GM12878 (cell line): ENCODE results near the gene ACOT4. TPM values are rescaled to one million over a fixed set of nuclear protein-coding genes. Genes with fewer than 3 reads are reported as not detected.

Experiments
- ATAC-seq: fragments of 200-7000 bp; cut with Tn5 transposase; 3 replicates; pipeline ENCODE4 v1.9.1; 2020; ENCODE audit warnings: mild to moderate bottlenecking, moderate library complexity
- BruUV-seq: library from RNA; stranded (reverse); fragments of 400-500 nt; replicated peaks from 2 replicates; lab custom pipeline; 2021; lab: Mats Ljungman, UMichigan
- CTCF ChIA-PET: fragments of 300-600 bp; sonication (Branson Sonifier 250); formaldehyde crosslinking; extraction: SDS; loops from one replicate; lab custom pipeline; 2021; ENCODE audit warnings: inconsistent platforms; lab: Yijun Ruan, JAX
- POLR2A ChIA-PET: fragments of 350-600 bp; formaldehyde crosslinking; extraction: SDS; loops from one replicate; lab custom pipeline; 2021; ENCODE audit warnings: inconsistent platforms; lab: Charles Lee
- RAD21 ChIA-PET: fragments of 300-600 bp; sonication (Branson Sonifier 250); formaldehyde crosslinking; loops from one replicate; lab custom pipeline; 2023; ENCODE audit warnings: antibody characterized with exemption; ENCODE audit not compliant: unreplicated experiment; lab: Charles Lee
- SMC1A ChIA-PET: fragments of 300-600 bp; sonication (Branson Sonifier 250); formaldehyde crosslinking; loops from one replicate; lab custom pipeline; 2023; ENCODE audit not compliant: unreplicated experiment, uncharacterized antibody; lab: Charles Lee
- DNase-seq: peaks from one replicate; pipeline ENCODE4 v3.0.0-alpha.2; 2011; ENCODE audit warnings: low read depth, low spot score
- FAIRE-seq: peaks from 3 replicates; lab custom pipeline; 2011; peaks lifted over from hg19 to GRCh38; lab: Jason Lieb, UNC
- H2AFZ ChIP-seq: 2 replicates; pipeline ENCODE4 v1.6.0; 2011; ENCODE audit warnings: low read depth, low read length, control low read depth; ENCODE audit not compliant: control insufficient read depth
- H3K27ac ChIP-seq: 2 replicates; pipeline ENCODE4 v1.5.1; 2011; ENCODE audit warnings: control low read depth; ENCODE audit not compliant: control insufficient read depth, insufficient read depth
- H3K27me3 ChIP-seq, 2 experiments: replicated peaks in 1 of 2; 2 replicates each; pipeline versions ENCODE4 v1.6.0 to v1.6.1; 2011; ENCODE audit warnings: low read length in 1 of 2; ENCODE audit not compliant: control insufficient read depth in 2 of 2, insufficient read depth in 2 of 2
- H3K36me3 ChIP-seq, 2 experiments: 2 replicates each; pipeline ENCODE4 v1.5.1; 2011; ENCODE audit warnings: low read length in 1 of 2; ENCODE audit not compliant: control insufficient read depth in 2 of 2, insufficient read depth in 2 of 2
- H3K4me1 ChIP-seq: 2 replicates; pipeline ENCODE4 v1.6.1; 2011; ENCODE audit warnings: mild to moderate bottlenecking, low read length, moderate library complexity, mixed read lengths; ENCODE audit not compliant: control insufficient read depth, insufficient read depth
- H3K4me2 ChIP-seq: 2 replicates; pipeline ENCODE4 v1.6.0; 2011; ENCODE audit warnings: control low read depth; ENCODE audit not compliant: control insufficient read depth, insufficient read depth
- H3K4me3 ChIP-seq: fragments of 200-600 bp; sonication (generic); 2 replicates; pipeline ENCODE4 v1.5.1; 2016
- H3K79me2 ChIP-seq: 2 replicates; pipeline ENCODE4 v1.6.0; 2011; ENCODE audit warnings: low read length; ENCODE audit not compliant: control insufficient read depth, insufficient read depth
- H3K9ac ChIP-seq: 2 replicates; pipeline ENCODE4 v1.8.0; 2011; ENCODE audit warnings: low read length, control low read depth, mixed read lengths; ENCODE audit not compliant: control insufficient read depth, insufficient read depth
- H3K9me3 ChIP-seq: replicated peaks from 3 replicates; pipeline ENCODE4 v1.5.1; 2011; ENCODE audit warnings: mild to moderate bottlenecking, low read length; ENCODE audit not compliant: control insufficient read depth, insufficient read depth
- H4K20me1 ChIP-seq: 2 replicates; pipeline ENCODE4 v1.6.0; 2011; ENCODE audit not compliant: control insufficient read depth, insufficient read depth
- CBX3 ChIP-seq: fragments of 200-600 bp; sonication (generic); IDR thresholded peaks from 2 replicates; pipeline ENCODE4 v1.6.1; 2016; ENCODE audit warnings: low read depth, borderline replicate concordance
- CREM ChIP-seq: IDR thresholded peaks from 2 replicates; pipeline ENCODE4 v1.6.1; 2014; ENCODE audit warnings: antibody characterized with exemption, low read depth
- FOXK2 ChIP-seq: fragments of 450-650 bp; IDR thresholded peaks from 2 replicates; pipeline ENCODE4 v1.6.1; 2017; ENCODE audit warnings: mild to moderate bottlenecking, moderate library complexity
- FOXM1 ChIP-seq: IDR thresholded peaks from 2 replicates; pipeline ENCODE4 v1.6.1; 2012; ENCODE audit warnings: low read depth, mild to moderate bottlenecking, inconsistent platforms, low read length, moderate library complexity
- JUNB ChIP-seq: IDR thresholded peaks from 2 replicates; pipeline ENCODE4 v1.6.1; 2016; ENCODE audit warnings: antibody characterized with exemption, mild to moderate bottlenecking
- MTA3 ChIP-seq: IDR thresholded peaks from 2 replicates; pipeline ENCODE4 v1.6.1; 2012; ENCODE audit warnings: low read length, inconsistent platforms, borderline replicate concordance
- NFIC ChIP-seq: IDR thresholded peaks from 2 replicates; pipeline ENCODE4 v1.6.1; 2012; ENCODE audit warnings: low read depth, mild to moderate bottlenecking, inconsistent platforms, low read length, moderate library complexity
- NFYA ChIP-seq: IDR thresholded peaks from 2 replicates; pipeline ENCODE4 v1.6.1; 2011; ENCODE audit warnings: low read depth, mild to moderate bottlenecking, low read length, improper control_type of control experiment, borderline replicate concordance
- POLR2A ChIP-seq: IDR thresholded peaks from 2 replicates; pipeline ENCODE4 v1.6.1; 2011; ENCODE audit warnings: low read depth, mild to moderate bottlenecking, low read length
- REST ChIP-seq: IDR thresholded peaks from 2 replicates; pipeline ENCODE4 v1.6.1; 2012; ENCODE audit warnings: mild to moderate bottlenecking, low read depth, low read length
- RUNX3 ChIP-seq: IDR thresholded peaks from 2 replicates; pipeline ENCODE4 v1.6.1; 2012; ENCODE audit warnings: low read length, inconsistent platforms
- SMAD5 ChIP-seq: IDR thresholded peaks from 2 replicates; pipeline ENCODE4 v1.6.1; 2016; ENCODE audit warnings: antibody characterized with exemption, low read depth
- STAT1 ChIP-seq: fragments of 450-650 bp; conservative IDR thresholded peaks from 2 replicates; pipeline ENCODE4 v1.6.1; 2014; ENCODE audit warnings: antibody characterized with exemption, mild to moderate bottlenecking
- SUPT20H ChIP-seq: IDR thresholded peaks from 2 replicates; pipeline ENCODE4 v1.6.1; 2011; ENCODE audit warnings: low read depth, mild to moderate bottlenecking, low read length, moderate library complexity, borderline replicate concordance; ENCODE audit not compliant: control insufficient read depth
- TCF12 ChIP-seq: IDR thresholded peaks from 2 replicates; pipeline ENCODE4 v1.6.1; 2011; ENCODE audit warnings: low read depth, mild to moderate bottlenecking, low read length
- ZNF207 ChIP-seq: fragments of 450-650 bp; IDR thresholded peaks from 2 replicates; pipeline ENCODE4 v1.6.1; 2014; ENCODE audit warnings: antibody characterized with exemption, mild to moderate bottlenecking, borderline replicate concordance
- WGBS: methylation state at CpG from one replicate; pipeline ENCODE4 v1.1.6; 2016; ENCODE audit warnings: low lambda C conversion rate; ENCODE audit not compliant: insufficient replicate concordance, insufficient coverage; ENCODE audit errors: missing lambda C conversion rate; 5-methylcytosine and 5-hydroxymethylcytosine counted together
- in situ Hi-C: fragments of 300-500 bp; cut with MboI; formaldehyde crosslinking; loops from 9 replicates; pipeline ENCODE4 v1.14.3; 2018; ENCODE audit warnings: mixed read lengths
- intact Hi-C: fragments of 100-400 bp; cut with micrococcal nuclease; formaldehyde crosslinking; loops from one replicate; pipeline ENCODE4 v1.14.2; 2022; ENCODE audit not compliant: unreplicated experiment
- polyA plus RNA-seq, 11 experiments: library from polyadenylated mRNA; depleted of rRNA in 4 of 11; unstranded in 6 of 11; stranded (reverse) in 5 of 11; fragments of >200 nt; fragmentation: Nextera tagmentation in 4 of 11; fragmentation: Illumina TruSeq in 1 of 11; extraction: Ambion mirVana in 4 of 11; extraction: Trizol in 1 of 11; gene quantifications; 1 replicate in 1 of 11; 2 replicates in 10 of 11; pipeline versions ENCODE4 v1.2.1 to v1.2.3, GENCODE V29; 2011 to 2016; ENCODE audit warnings: inconsistent platforms in 2 of 11, missing spikeins in 2 of 11, low read depth in 1 of 11
- total RNA-seq, 4 experiments: library from RNA; depleted of rRNA in 3 of 4; stranded (reverse); fragments of >200 nt in 3 of 4; fragmentation: Illumina TruSeq in 1 of 4; extraction: Trizol in 1 of 4; gene quantifications; 2 replicates each; pipeline versions ENCODE4 v1.2.1 to v1.2.3, GENCODE V29; 2013 to 2021

Gene ACOT4
- total and polyA plus RNA-seq, 10 of the 15 experiments (the other 5 are each of a cell fraction or from before 2014, with no cell fraction given), result 0.68 to 3.8 (median 2.0) TPM

- Histone ChIP-seq H3K4me2 (no peak overlapping the region), H3K79me2 (no peaks in the 10 kb centered on the region), H4K20me1 (no peaks in the 10 kb centered on the region), H3K4me1 (no peaks in the 10 kb centered on the region), H3K9me3 (no peaks in the 10 kb centered on the region; the same call in 2 of the 3 replicates), H3K27ac (no peak overlapping the region), H2AFZ (no peak overlapping the region), H3K27me3 (no peaks in the 10 kb centered on the region), H3K4me3 (no peak overlapping the region), H3K36me3 (no peaks in the 10 kb centered on the region), H3K9ac (no peak overlapping the region)
- ChIA-PET CTCF (interaction anchor here (1.8 kb wide), 2 partner anchors 27 to 35 kb away, joined by 4 read pairs; no protein-coding TSS in a partner anchor), SMC1A (no interaction called here), RAD21 (no interaction called here), POLR2A (no interaction called here)
- TF ChIP-seq NFIC, result no peak
- TF ChIP-seq ZNF207, result no peak
- 0 out of 2 replicates have a peak, but pooled peaks have one; percentile 27 for TF ChIP-seq RUNX3
- TF ChIP-seq FOXM1, result 0 out of 2 replicates have a peak, but pooled peaks have one; percentile 18
- TF ChIP-seq MTA3, result no peak
- TF ChIP-seq POLR2A, result no peak
- TF ChIP-seq JUNB, result peak; percentile 56
- FAIRE-seq (no peak), DNase-seq (no peak), ATAC-seq (no peak)
- intact Hi-C loops, result no loop called here
- no TSS peak for BruUV-seq
- in situ Hi-C loops, result no loop called here
- 37% methylated on average over 3 of the region's 3 CpGs for WGBS
Measured at GRCh38 chr14:73606271-73606670, 14.6 kb downstream of the ACOT4 start.

GRCh38 chr14:73607241-73607640 is 15.6 kb downstream of the ACOT4 start:
- TF ChIP-seq STAT1, result no peak
- no peak for TF ChIP-seq CREM
- no peak for TF ChIP-seq TCF12
- no peak for TF ChIP-seq REST
- no peak for TF ChIP-seq CBX3
- no peak for TF ChIP-seq RUNX3
- no peak for TF ChIP-seq MTA3
- no peak for TF ChIP-seq SMAD5
- TF ChIP-seq SUPT20H, result no peak
- no peak for TF ChIP-seq NFYA
- TF ChIP-seq FOXK2, result no peak
- in situ Hi-C loops, result no loop called here
- no peak overlapping the region for H3K9ac ChIP-seq
- ATAC-seq, result no peak
- POLR2A ChIA-PET, result interaction anchor here (0.5 kb wide), 1 partner anchor 28 kb away, joined by 3 read pairs; no protein-coding TSS in a partner anchor
- RAD21 ChIA-PET, result no interaction called here
- no peak overlapping the region for H2AFZ ChIP-seq
- peaks cover 0 to 5% of the 10 kb centered on the region in 2 experiments; a peak in 1 of 4 replicates for H3K27me3 ChIP-seq
- H3K4me2 ChIP-seq, result no peak overlapping the region
- intact Hi-C loops, result no loop called here
- no peak for FAIRE-seq
- H3K9me3 ChIP-seq, result no peaks in the 10 kb centered on the region; the same call in 2 of the 3 replicates
- CTCF ChIA-PET, result no interaction called here
- no TSS peak for BruUV-seq
- no peak for DNase-seq
- 100% methylated on average over 1 of the region's 1 CpG for WGBS
- H3K27ac ChIP-seq, result no peak overlapping the region
- H3K4me1 ChIP-seq, result no peaks in the 10 kb centered on the region
- SMC1A ChIA-PET, result no interaction called here
- H3K36me3 ChIP-seq, result no peaks in the 10 kb centered on the region
- H4K20me1 ChIP-seq, result no peaks in the 10 kb centered on the region
- no peak overlapping the region for H3K4me3 ChIP-seq
- H3K79me2 ChIP-seq, result no peaks in the 10 kb centered on the region
